HG03039 (cell line): ENCODE data around the gene CD48.
"Not testable (repeated sequence)": the region's sequence is repeated elsewhere in the genome, so short reads cannot be mapped to it uniquely, and the experiment has no call there.

Source experiments
- ATAC-seq: cut with Tn5 transposase; IDR thresholded peaks from one replicate; pipeline ENCODE4 v1.9.1; 2021; ENCODE audit warnings: mild to moderate bottlenecking, moderate library complexity; ENCODE audit not compliant: unreplicated experiment

The CD48 gene

GRCh38 chr1:160716013-160716412 is 4.4 kb upstream of the CD48 start:
- ATAC-seq: no peak

- ATAC-seq: not testable (repeated sequence)
Measured at GRCh38 chr1:160714034-160714648, 2.5 kb upstream of the CD48 start.

- no peak for ATAC-seq
Measured at GRCh38 chr1:160713161-160713560, 1.5 kb upstream of the CD48 start.

- not testable (repeated sequence) for ATAC-seq
Measured at GRCh38 chr1:160712525-160713080, 981 bp upstream of the CD48 start.

GRCh38 chr1:160711276-160711601 is 383 bp downstream of the CD48 start:
- no peak for ATAC-seq

GRCh38 chr1:160710517-160711252 is 937 bp downstream of the CD48 start:
- ATAC-seq: no peak

- no peak for ATAC-seq
Measured at GRCh38 chr1:160709715-160710114, 1.9 kb downstream of the CD48 start.

- no peak for ATAC-seq
Measured at GRCh38 chr1:160708801-160709200, 2.8 kb downstream of the CD48 start.

- ATAC-seq: no peak
Measured at GRCh38 chr1:160708118-160708517, 3.5 kb downstream of the CD48 start.

- no peak for ATAC-seq
Measured at GRCh38 chr1:160707236-160708064, 4.2 kb downstream of the CD48 start.

GRCh38 chr1:160706526-160707235 is 4.9 kb downstream of the CD48 start:
- no peak for ATAC-seq

GRCh38 chr1:160705742-160706141 is 5.9 kb downstream of the CD48 start:
- ATAC-seq: no peak

GRCh38 chr1:160705212-160705621 is 6.4 kb downstream of the CD48 start:
- ATAC-seq: not testable (repeated sequence)

GRCh38 chr1:160704250-160704649 is 7.4 kb downstream of the CD48 start:
- ATAC-seq: no peak

GRCh38 chr1:160702100-160702499 is 9.5 kb downstream of the CD48 start:
- no peak for ATAC-seq

- ATAC-seq: not testable (repeated sequence)
Measured at GRCh38 chr1:160692390-160692789, 19.2 kb downstream of the CD48 start.

GRCh38 chr1:160685266-160685665 is 26.4 kb downstream of the CD48 start:
- no peak for ATAC-seq

GRCh38 chr1:160682983-160683865 is 28.4 kb downstream of the CD48 start:
- no peak for ATAC-seq

GRCh38 chr1:160681891-160682140 is 29.8 kb downstream of the CD48 start:
- ATAC-seq: no peak
